ENCODE measurements around the gene ASPSCR1.

DNA sequence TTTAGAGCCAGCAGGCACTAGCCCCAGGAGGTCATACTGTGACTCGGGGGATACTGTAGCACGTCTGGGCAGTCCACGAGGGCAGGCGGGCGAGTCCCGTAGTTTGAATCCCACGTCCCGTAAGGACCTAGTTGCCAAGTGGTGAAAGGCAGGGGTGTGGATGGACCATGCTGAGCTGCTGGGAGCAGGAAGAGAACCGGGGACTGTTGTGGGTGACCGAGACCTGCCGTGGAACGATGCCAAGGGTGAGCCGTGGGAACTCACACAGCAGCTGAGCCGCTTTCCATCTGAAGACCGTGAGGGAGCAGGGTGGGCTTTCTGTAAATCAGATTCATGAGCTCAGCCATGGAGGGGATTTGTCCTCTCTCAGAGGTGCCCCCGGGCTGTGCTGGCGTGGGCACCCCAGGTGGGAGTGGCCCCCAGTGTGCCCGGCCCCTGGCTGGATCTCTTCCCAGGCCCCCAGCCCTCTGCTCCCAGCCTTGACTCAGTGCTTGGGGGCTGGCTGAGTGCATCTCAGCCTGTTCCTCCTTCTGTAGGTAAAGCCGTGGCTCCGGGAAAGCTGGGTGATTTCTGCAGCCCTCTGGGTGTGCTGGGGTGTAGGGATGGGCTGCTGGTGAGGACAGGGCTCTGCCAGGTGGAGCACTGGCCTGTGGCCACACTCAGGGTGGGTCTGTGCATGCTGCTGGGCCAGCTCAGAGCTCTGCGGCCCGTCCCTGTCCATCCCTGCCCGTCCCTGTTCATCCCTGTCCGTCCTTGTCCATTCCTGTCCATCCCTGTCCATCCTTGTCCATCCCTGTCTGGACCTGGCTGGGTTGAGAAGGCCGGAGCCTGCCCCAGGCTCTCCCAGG lies 13.6 kb downstream of the ASPSCR1 start:
- TF ChIP-seq, protein P1, sequence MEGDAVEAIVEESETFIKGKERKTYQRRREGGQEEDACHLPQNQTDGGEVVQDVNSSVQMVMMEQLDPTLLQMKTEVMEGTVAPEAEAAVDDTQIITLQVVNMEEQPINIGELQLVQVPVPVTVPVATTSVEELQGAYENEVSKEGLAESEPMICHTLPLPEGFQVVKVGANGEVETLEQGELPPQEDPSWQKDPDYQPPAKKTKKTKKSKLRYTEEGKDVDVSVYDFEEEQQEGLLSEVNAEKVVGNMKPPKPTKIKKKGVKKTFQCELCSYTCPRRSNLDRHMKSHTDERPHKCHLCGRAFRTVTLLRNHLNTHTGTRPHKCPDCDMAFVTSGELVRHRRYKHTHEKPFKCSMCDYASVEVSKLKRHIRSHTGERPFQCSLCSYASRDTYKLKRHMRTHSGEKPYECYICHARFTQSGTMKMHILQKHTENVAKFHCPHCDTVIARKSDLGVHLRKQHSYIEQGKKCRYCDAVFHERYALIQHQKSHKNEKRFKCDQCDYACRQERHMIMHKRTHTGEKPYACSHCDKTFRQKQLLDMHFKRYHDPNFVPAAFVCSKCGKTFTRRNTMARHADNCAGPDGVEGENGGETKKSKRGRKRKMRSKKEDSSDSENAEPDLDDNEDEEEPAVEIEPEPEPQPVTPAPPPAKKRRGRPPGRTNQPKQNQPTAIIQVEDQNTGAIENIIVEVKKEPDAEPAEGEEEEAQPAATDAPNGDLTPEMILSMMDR (IDR thresholded peaks at IDR 0.05): no peak
- TF ChIP-seq POLR2A (IDR thresholded peaks at IDR 0.05): no peak

All from body of pancreas (tissue), 4 donors.